CD4-positive, alpha-beta T cell (primary cell): ENCODE measurements around the gene DDRGK1. TPM values are rescaled to one million over a fixed set of nuclear protein-coding genes. Genes with fewer than 3 reads are reported as not detected.

Experiments
- ATAC-seq: fragments of 200-7000 bp; cut with Tn5 transposase; one replicate; pipeline ENCODE4 v1.10.0; 2022; ENCODE audit warnings: mild to moderate bottlenecking; ENCODE audit not compliant: poor library complexity
- CTCF ChIA-PET: fragments of 350-600 bp; sonication (Branson Sonifier 250); formaldehyde crosslinking; loops from one replicate; lab custom pipeline; 2021; ENCODE audit warnings: antibody characterized with exemption, inconsistent platforms; lab: Charles Lee
- POLR2A ChIA-PET: fragments of 350-600 bp; sonication (Branson Sonifier 250); formaldehyde crosslinking; loops from one replicate; lab custom pipeline; 2021; ENCODE audit warnings: antibody characterized with exemption, inconsistent platforms; lab: Charles Lee
- DNase-seq, 14 experiments: peaks; one replicate each; pipeline ENCODE4 v3.0.0-alpha.2; 2013 to 2020; ENCODE audit warnings: mixed read lengths in 2 of 14
- H3K27ac ChIP-seq, 2 donors: one replicate each; pipeline versions ENCODE4 v1.5.1 to v1.7.0; 2013; ENCODE audit warnings: low read length in 2 of 2, low read depth in 1 of 2, mild to moderate bottlenecking in 1 of 2
- H3K27me3 ChIP-seq, 2 experiments: 1 replicate in 1 of 2; 2 replicates in 1 of 2; pipeline versions ENCODE4 v1.6.1 to v1.7.0; 2013; ENCODE audit warnings: low read length in 2 of 2, control low read depth in 1 of 2, mild to moderate bottlenecking in 1 of 2, moderate library complexity in 1 of 2; ENCODE audit not compliant: insufficient read depth in 2 of 2, control insufficient read depth in 1 of 2
- H3K36me3 ChIP-seq: one replicate; pipeline ENCODE4 v1.6.1; 2013; ENCODE audit warnings: low read length, control low read depth; ENCODE audit not compliant: insufficient read depth
- H3K4me1 ChIP-seq: one replicate; pipeline ENCODE4 v1.6.1; 2013; ENCODE audit warnings: low read length, control low read depth; ENCODE audit not compliant: insufficient read depth
- H3K4me3 ChIP-seq: one replicate; pipeline ENCODE4 v1.5.1; 2013; ENCODE audit warnings: mild to moderate bottlenecking, low read length, moderate library complexity
- H3K9me3 ChIP-seq, 2 experiments: 1 replicate in 1 of 2; 2 replicates in 1 of 2; pipeline versions ENCODE4 v1.6.1 to v1.7.0; 2013; ENCODE audit warnings: low read length in 2 of 2, mild to moderate bottlenecking in 2 of 2, control low read depth in 1 of 2, moderate library complexity in 1 of 2; ENCODE audit not compliant: control insufficient read depth in 1 of 2, insufficient read depth in 1 of 2
- H3K27ac Mint-ChIP-seq: one replicate; pipeline ENCODE4 v1.8.0; 2020; ENCODE audit warnings: mixed read lengths
- H3K27me3 Mint-ChIP-seq: one replicate; pipeline ENCODE4 v1.8.0; 2021; ENCODE audit warnings: mixed read lengths
- H3K36me3 Mint-ChIP-seq: one replicate; pipeline ENCODE4 v1.8.0; 2021; ENCODE audit warnings: low read depth, mixed read lengths
- H3K4me1 Mint-ChIP-seq: one replicate; pipeline ENCODE4 v1.8.0; 2021; ENCODE audit warnings: low read depth, mixed read lengths
- H3K4me3 Mint-ChIP-seq: one replicate; pipeline ENCODE4 v1.8.0; 2020; ENCODE audit warnings: mild to moderate bottlenecking, mixed read lengths
- H3K9me3 Mint-ChIP-seq: one replicate; pipeline ENCODE4 v1.8.0; 2020; ENCODE audit warnings: mixed read lengths
- CTCF ChIP-seq: fragments of 200-600 bp; IDR thresholded peaks from one replicate; pipeline ENCODE4 v1.8.0; 2022; ENCODE audit warnings: antibody characterized with exemption, mild to moderate bottlenecking
- intact Hi-C, 2 experiments: fragments of 100-400 bp; cut with DNase I in 1 of 2; cut with micrococcal nuclease in 1 of 2; formaldehyde crosslinking; loops; one replicate each; pipeline versions ENCODE4 v1.15.1 to v1.9.0; 2023 to 2025; cut with DNase I, micrococcal nuclease
- total RNA-seq, 174 experiments: library from RNA in 2 of 174; stranded (reverse) in 2 of 174; gene quantifications; one replicate each; pipeline ENCODE4 v1.2.3 and lab custom pipeline; 2021 to 2026

DDRGK1 gene
- total RNA-seq, 2 experiments from 2014 or later = 40.7 to 43.4 TPM

- no peaks in the 10 kb centered on the region for H3K36me3 Mint-ChIP-seq
- Histone ChIP-seq H3K36me3 (no peaks in the 10 kb centered on the region), H3K4me1 (peaks cover 14% of the 10 kb centered on the region), H3K27ac (no peak overlapping the region), H3K9me3 (peaks cover 0 to 11% of the 10 kb centered on the region in 2 experiments), H3K27me3 (peaks cover 29 to 39% of the 10 kb centered on the region in 2 experiments), H3K4me3 (no peak overlapping the region)
- DNase-seq = no peak
- CTCF ChIA-PET = no interaction called here
- intact Hi-C loops = no loop called here
- H3K27ac Mint-ChIP-seq = no peak overlapping the region
- H3K4me1 Mint-ChIP-seq = no peaks in the 10 kb centered on the region
- POLR2A ChIA-PET = no interaction called here
- TF ChIP-seq CTCF = no peak
- H3K4me3 Mint-ChIP-seq = no peak overlapping the region
- H3K27me3 Mint-ChIP-seq = peaks cover 35% of the 10 kb centered on the region
- ATAC-seq = no peak
- no peaks in the 10 kb centered on the region for H3K9me3 Mint-ChIP-seq
Measured at GRCh38 chr20:3233991-3234498, 29.6 kb upstream of the DDRGK1 start.

- no peak for TF ChIP-seq CTCF
- H3K27me3 Mint-ChIP-seq = peaks cover 35% of the 10 kb centered on the region
- ChIA-PET POLR2A (no interaction called here), CTCF (no interaction called here)
- DNase-seq (no peak), ATAC-seq (no peak)
- H3K4me1 Mint-ChIP-seq = no peaks in the 10 kb centered on the region
- intact Hi-C loops = no loop called here
- H3K36me3 Mint-ChIP-seq = no peaks in the 10 kb centered on the region
- no peaks in the 10 kb centered on the region for H3K36me3 ChIP-seq
- no peak overlapping the region for H3K4me3 Mint-ChIP-seq
- H3K9me3 Mint-ChIP-seq = no peaks in the 10 kb centered on the region
- H3K27ac ChIP-seq = no peak overlapping the region
- peaks cover 26 to 36% of the 10 kb centered on the region in 2 experiments for H3K27me3 ChIP-seq
- peaks cover 0 to 11% of the 10 kb centered on the region in 2 experiments for H3K9me3 ChIP-seq
- H3K4me1 ChIP-seq = peaks cover 11% of the 10 kb centered on the region
- H3K27ac Mint-ChIP-seq = no peak overlapping the region
- H3K4me3 ChIP-seq = no peak overlapping the region
Measured at GRCh38 chr20:3233131-3233990, 28.9 kb upstream of the DDRGK1 start.

GRCh38 chr20:3231889-3232588, 27.6 kb upstream of the DDRGK1 start:
- Mint-ChIP-seq H3K4me1 (no peaks in the 10 kb centered on the region), H3K27ac (no peak overlapping the region), H3K9me3 (no peaks in the 10 kb centered on the region), H3K27me3 (peaks cover 24% of the 10 kb centered on the region), H3K36me3 (no peaks in the 10 kb centered on the region), H3K4me3 (no peak overlapping the region)
- Histone ChIP-seq H3K4me3 (no peak overlapping the region), H3K36me3 (peaks cover under 1% of the 10 kb centered on the region), H3K9me3 (no peaks in the 10 kb centered on the region), H3K27me3 (peaks cover 14 to 23% of the 10 kb centered on the region in 2 experiments), H3K4me1 (no peaks in the 10 kb centered on the region), H3K27ac (no peak overlapping the region)
- POLR2A ChIA-PET = no interaction called here
- no peak for TF ChIP-seq CTCF
- intact Hi-C loops = no loop called here
- CTCF ChIA-PET = no interaction called here
- DNase-seq (no peak), ATAC-seq (no peak)
